Gastrocnemius medialis (tissue), 4 donors: ENCODE measurements around the gene SPINK8. TPM values are rescaled to one million over a fixed set of nuclear protein-coding genes. Genes with fewer than 3 reads are reported as not detected.

Experiments
- ATAC-seq, 2 donors: fragments of 150-250 bp; one replicate each; pipeline ENCODE4 v1.9.1; 2016
- DNase-seq, 2 donors: peaks; one replicate each; pipeline ENCODE4 v3.0.0-alpha.2; 2019
- H3K27ac ChIP-seq, 4 donors: fragments of 200-600 bp; sonication (generic); 1 replicate in 1 of 4; 2 replicates in 3 of 4; pipeline ENCODE4 v1.5.1; 2016 to 2018; ENCODE audit warnings: mild to moderate bottlenecking in 2 of 4, moderate library complexity in 1 of 4
- H3K27me3 ChIP-seq, 3 donors: fragments of 200-600 bp; sonication (generic) in 2 of 3; 1 replicate in 1 of 3; 2 replicates in 2 of 3; pipeline versions ENCODE4 v1.5.1 to v1.6.0; 2016 to 2019; ENCODE audit warnings: mild to moderate bottlenecking in 1 of 3, moderate library complexity in 1 of 3
- H3K36me3 ChIP-seq, 2 donors: fragments of 200-600 bp; sonication (generic) in 1 of 2; one replicate each; pipeline ENCODE4 v1.5.1; 2017 to 2018
- H3K4me1 ChIP-seq, 2 donors: fragments of 200-600 bp; sonication (generic) in 1 of 2; one replicate each; pipeline ENCODE4 v1.5.1; 2016 to 2017; ENCODE audit warnings: mild to moderate bottlenecking in 2 of 2
- H3K4me3 ChIP-seq, 4 donors: fragments of 200-600 bp; sonication (generic) in 3 of 4; 1 replicate in 1 of 4; 2 replicates in 3 of 4; pipeline ENCODE4 v1.5.1; 2016 to 2019; ENCODE audit warnings: mild to moderate bottlenecking in 2 of 4
- H3K9me3 ChIP-seq, 3 donors: fragments of 200-600 bp; sonication (generic) in 2 of 3; 1 replicate in 1 of 3; 2 replicates in 2 of 3; pipeline ENCODE4 v1.5.1; 2016 to 2019
- CTCF ChIP-seq, 5 experiments: fragments of 450-650 bp in 3 of 5; fragments of 200-600 bp in 2 of 5; sonication (generic) in 2 of 5; IDR thresholded peaks in 4 of 5; conservative IDR thresholded peaks in 1 of 5; 1 replicate in 4 of 5; 2 replicates in 1 of 5; pipeline ENCODE4 v1.5.1; 2016 to 2019; ENCODE audit warnings: antibody characterized with exemption in 5 of 5, mild to moderate bottlenecking in 3 of 5, moderate library complexity in 3 of 5
- POLR2A ChIP-seq, 2 donors: fragments of 450-650 bp; IDR thresholded peaks; one replicate each; pipeline ENCODE4 v1.6.1; 2017; ENCODE audit warnings: antibody characterized with exemption in 2 of 2, mild to moderate bottlenecking in 2 of 2, moderate library complexity in 2 of 2
- in situ Hi-C, 4 donors: fragments of 200-750 bp; cut with MboI; loops; one replicate each; pipeline versions ENCODE4 v1.15.0 to v1.8.0; 2017; ENCODE audit warnings: low sequenced_read_pairs in 4 of 4
- intact Hi-C: fragments of 100-400 bp; cut with DNase I; formaldehyde crosslinking; loops from one replicate; pipeline ENCODE4 v1.15.1; 2023; ENCODE audit warnings: low total_unique reads
- total RNA-seq, 4 donors: library from RNA; depleted of rRNA; stranded (reverse); fragments of >200 nt; gene quantifications; one replicate each; pipeline versions ENCODE4 v1.1.0 to v1.2.3, GENCODE V29; 2016

The SPINK8 gene
- total RNA-seq, 4 donors from 2014 or later = not detected

GRCh38 chr3:48294611-48295263 lies 38.7 kb downstream of the SPINK8 start:
- Histone ChIP-seq H3K27me3 (no peaks in the 10 kb centered on the region), H3K27ac (no peak overlapping the region), H3K4me3 (no peak overlapping the region), H3K4me1 (peaks cover under 1 to 2% of the 10 kb centered on the region in 2 donors), H3K9me3 (no peaks in the 10 kb centered on the region), H3K36me3 (peaks cover 0 to 57% of the 10 kb centered on the region in 2 donors)
- in situ Hi-C loops (no loop called here), intact Hi-C loops (no loop called here)
- TF ChIP-seq POLR2A (IDR thresholded peaks at IDR 0.05) (no peak), CTCF (IDR thresholded peaks at IDR 0.05 in 4 of 5, conservative IDR thresholded peaks at IDR 0.05 in 1 of 5) (no peak)
- DNase-seq = no peak
- no peak for ATAC-seq

GRCh38 chr3:48289659-48290058 lies 43.8 kb downstream of the SPINK8 start:
- intact Hi-C loops (no loop called here), in situ Hi-C loops (no loop called here)
- Histone ChIP-seq H3K36me3 (peaks cover 0 to 26% of the 10 kb centered on the region in 2 donors), H3K4me1 (no peaks in the 10 kb centered on the region), H3K9me3 (no peaks in the 10 kb centered on the region), H3K27me3 (no peaks in the 10 kb centered on the region), H3K4me3 (no peak overlapping the region), H3K27ac (no peak overlapping the region)
- DNase-seq = no peak
- ATAC-seq = no peak
- TF ChIP-seq CTCF (IDR thresholded peaks at IDR 0.05 in 4 of 5, conservative IDR thresholded peaks at IDR 0.05 in 1 of 5) (no peak), POLR2A (IDR thresholded peaks at IDR 0.05) (no peak)

- Histone ChIP-seq H3K9me3 (no peaks in the 10 kb centered on the region), H3K4me3 (no peak overlapping the region), H3K4me1 (no peaks in the 10 kb centered on the region), H3K27me3 (no peaks in the 10 kb centered on the region), H3K36me3 (peaks cover 0 to 4% of the 10 kb centered on the region in 2 donors), H3K27ac (no peak overlapping the region)
- intact Hi-C loops (no loop called here), in situ Hi-C loops (no loop called here)
- TF ChIP-seq CTCF (IDR thresholded peaks at IDR 0.05 in 4 of 5, conservative IDR thresholded peaks at IDR 0.05 in 1 of 5) (no peak), POLR2A (IDR thresholded peaks at IDR 0.05) (no peak)
- DNase-seq (no peak), ATAC-seq (no peak)
Measured at GRCh38 chr3:48287034-48287433, 46.4 kb downstream of the SPINK8 start.

GRCh38 chr3:48286308-48286707 lies 47.2 kb downstream of the SPINK8 start:
- in situ Hi-C loops (no loop called here), intact Hi-C loops (no loop called here)
- no peak for DNase-seq
- TF ChIP-seq CTCF (IDR thresholded peaks at IDR 0.05 in 4 of 5, conservative IDR thresholded peaks at IDR 0.05 in 1 of 5) (no peak), POLR2A (IDR thresholded peaks at IDR 0.05) (no peak)
- no peak overlapping the region for H3K27ac ChIP-seq
- H3K4me3 ChIP-seq = no peak overlapping the region
- H3K27me3 ChIP-seq = no peaks in the 10 kb centered on the region
- H3K36me3 ChIP-seq = peaks cover 0 to 4% of the 10 kb centered on the region in 2 donors
- H3K4me1 ChIP-seq = no peaks in the 10 kb centered on the region
- no peaks in the 10 kb centered on the region for H3K9me3 ChIP-seq
- no peak for ATAC-seq

- Histone ChIP-seq H3K4me3 (no peak overlapping the region), H3K36me3 (peaks cover 0 to 4% of the 10 kb centered on the region in 2 donors), H3K9me3 (no peaks in the 10 kb centered on the region), H3K4me1 (no peaks in the 10 kb centered on the region), H3K27me3 (no peaks in the 10 kb centered on the region), H3K27ac (no peak overlapping the region)
- DNase-seq (no peak), ATAC-seq (no peak)
- intact Hi-C loops (no loop called here), in situ Hi-C loops (no loop called here)
- no peak for TF ChIP-seq CTCF (IDR thresholded peaks at IDR 0.05 in 4 of 5, conservative IDR thresholded peaks at IDR 0.05 in 1 of 5)
Measured at GRCh38 chr3:48285675-48286074, 47.8 kb downstream of the SPINK8 start.
